ENCODE results near the gene ITSN1.
"Not testable (repeated sequence)": the region's sequence is repeated elsewhere in the genome, so short reads cannot be mapped to it uniquely, and the experiment has no call there.

- TF ChIP-seq POLR2AphosphoS5 (IDR thresholded peaks at IDR 0.05; ENCODE audit: low read depth); CTCF (conservative IDR thresholded peaks at IDR 0.05; ENCODE audit: low read depth in 2 of 2); ETS1 (IDR thresholded peaks at IDR 0.05); REST (IDR thresholded peaks at IDR 0.05; ENCODE audit: unreplicated experiment); EZH2 (IDR thresholded peaks at IDR 0.05; ENCODE audit: low read depth, unreplicated experiment); EZH2phosphoT487 (IDR thresholded peaks at IDR 0.05; ENCODE audit: unreplicated experiment); JUNB (IDR thresholded peaks at IDR 0.05; ENCODE audit: unreplicated experiment): not testable (repeated sequence)
Observed at GRCh38 chr21:33863191-33863590, 220.9 kb downstream of the ITSN1 start.
